ENCODE data around the gene CRABP1.

The CRABP1 gene

DNA sequence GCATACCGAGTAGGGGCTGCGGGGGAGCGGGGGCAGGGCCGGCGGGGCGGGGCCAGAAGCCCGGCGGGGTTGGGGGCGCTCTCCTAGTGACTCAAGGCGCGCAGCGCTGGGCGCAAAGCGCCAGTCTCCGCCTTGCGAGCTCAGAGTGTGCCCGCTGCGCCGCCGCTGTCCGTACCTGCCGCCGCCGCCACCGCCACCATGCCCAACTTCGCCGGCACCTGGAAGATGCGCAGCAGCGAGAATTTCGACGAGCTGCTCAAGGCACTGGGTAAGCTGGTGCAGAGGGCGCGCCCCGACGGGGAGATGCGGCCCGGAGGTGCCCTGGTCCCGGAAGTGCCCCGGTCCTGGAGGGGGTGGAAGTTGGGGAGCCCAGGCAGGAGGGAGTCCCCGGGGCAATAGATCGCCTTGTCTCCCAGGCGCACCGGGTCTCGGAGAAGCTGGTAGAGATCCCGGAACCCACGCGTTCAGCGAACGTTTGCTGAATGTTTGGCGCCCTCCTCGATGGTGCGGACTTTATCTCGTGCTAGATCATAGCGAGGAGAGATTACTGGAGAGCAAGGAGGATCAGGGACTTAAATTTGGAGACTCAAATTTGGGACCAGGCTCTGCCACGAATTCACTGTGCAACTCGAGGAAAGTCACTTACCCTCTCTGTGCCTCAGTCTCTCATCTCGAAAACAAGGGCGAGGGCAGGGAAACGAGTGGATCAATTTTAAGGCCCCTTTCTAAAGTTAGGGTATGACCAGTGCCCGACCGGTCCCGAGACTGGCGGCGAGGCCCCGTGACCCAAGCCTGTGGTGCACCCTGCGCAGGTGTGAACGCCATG is at the start of gene CRABP1:
CRABP1 (plus strand) TSS at position 123 of the 826 bp plus-strand sequence; CDS start at position 199, 76 bp downstream.
- DNase-seq (ENCODE audit: low spot score): peak; percentile 71

DNA sequence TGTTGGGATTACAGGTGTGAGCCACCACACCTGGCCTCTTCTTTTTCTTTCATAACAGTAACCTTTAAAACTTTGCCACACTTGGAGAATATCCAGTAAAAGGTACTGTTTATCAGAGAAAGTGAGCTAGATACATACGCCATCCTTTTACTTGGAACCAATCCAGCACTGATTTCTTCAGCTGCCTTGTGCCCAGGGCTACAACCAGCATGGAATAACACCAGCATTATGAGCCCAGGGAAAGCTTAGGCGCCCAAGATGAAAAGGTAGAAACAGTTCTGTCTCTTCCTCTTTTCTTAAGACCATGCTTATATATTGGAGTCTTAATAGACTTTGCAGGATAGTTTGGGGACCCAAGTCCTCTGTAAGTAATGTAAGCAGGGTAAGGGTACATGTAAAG is 49.1 kb upstream of the CRABP1 start:
- DNase-seq (ENCODE audit: low spot score): no peak

- no peak for DNase-seq (ENCODE audit: low spot score)
These were observed 48.5 kb upstream of the CRABP1 start for GRCh38 chr15:78291698-78292097.

DNA sequence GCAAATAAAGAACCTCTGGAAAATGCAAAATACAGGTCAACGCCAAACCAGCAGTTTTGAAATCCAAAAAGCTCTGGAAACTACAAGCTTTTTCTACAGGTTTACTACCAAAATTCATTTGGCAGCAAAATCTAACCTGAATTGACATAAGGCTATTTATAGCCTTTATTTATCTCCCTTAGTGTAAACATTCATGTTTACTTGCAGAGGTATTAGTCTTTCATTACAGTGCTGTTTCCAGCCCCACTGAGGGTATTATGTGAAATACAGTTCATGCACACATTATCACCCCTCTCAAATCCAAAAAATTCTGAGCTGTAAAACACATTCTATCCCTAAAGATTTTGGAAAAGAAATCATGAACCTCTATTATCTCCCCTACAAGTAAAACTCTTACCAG is 47.9 kb upstream of the CRABP1 start:
- DNase-seq (ENCODE audit: low spot score): no peak

DNA sequence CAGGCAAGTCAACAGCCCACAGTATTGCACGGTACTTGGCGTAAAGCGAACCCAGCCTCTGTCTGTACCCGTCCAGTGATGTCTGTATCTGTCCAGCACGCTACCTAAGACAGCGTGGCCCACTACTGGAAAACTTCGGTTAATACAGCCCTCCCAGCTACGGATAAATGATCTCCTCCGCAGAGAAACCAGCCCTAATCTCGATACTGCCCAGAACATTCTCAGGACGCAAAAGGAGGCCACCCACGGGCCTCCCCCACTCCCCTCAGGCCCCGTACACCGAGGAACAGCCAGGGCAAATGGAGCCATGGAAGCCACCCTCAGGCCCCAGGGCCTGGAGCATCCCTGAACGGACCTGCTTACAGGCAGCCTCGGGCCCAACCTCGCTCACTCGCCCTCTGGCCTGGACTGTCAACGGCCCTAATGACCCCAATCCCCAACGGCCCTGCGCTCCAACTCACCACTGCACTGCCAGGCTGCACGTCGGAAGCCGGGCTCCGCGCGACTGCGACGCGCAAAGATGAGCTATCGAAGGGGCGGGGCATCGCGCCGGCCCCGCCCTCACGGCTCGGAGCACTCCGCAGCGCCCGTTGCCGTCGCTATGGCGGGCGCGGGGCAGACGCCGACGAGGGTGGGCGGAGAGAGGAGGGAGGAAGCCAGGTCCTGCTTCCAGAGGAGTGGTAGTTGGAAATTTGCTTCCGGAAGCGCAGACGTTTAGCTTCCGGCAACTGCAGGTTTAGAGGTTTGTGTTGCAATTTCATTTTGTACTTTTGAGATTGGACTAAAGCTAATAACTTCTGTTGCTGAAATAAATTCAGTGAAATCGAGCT is 40.8 kb upstream of the CRABP1 start, which contains the start of gene SKIC8:
SKIC8 (minus strand) TSS at position 509 of the 830 bp plus-strand sequence. CDS start 3,923 bp downstream, outside the sequence.
- DNase-seq (ENCODE audit: low spot score): peak; percentile 94

- no peak for DNase-seq (ENCODE audit: low spot score)
These were observed 38.8 kb upstream of the CRABP1 start for GRCh38 chr15:78301326-78301725.

GRCh38 chr15:78301828-78302227 is 38.3 kb upstream of the CRABP1 start:
- DNase-seq (ENCODE audit: low spot score): no peak

GRCh38 chr15:78302579-78303312 is 37.4 kb upstream of the CRABP1 start:
- no peak for DNase-seq (ENCODE audit: low spot score)

- DNase-seq (ENCODE audit: low spot score): no peak
These were observed 35.7 kb upstream of the CRABP1 start for GRCh38 chr15:78304216-78305066.

- DNase-seq (ENCODE audit: low spot score): no peak
These were observed 33.9 kb upstream of the CRABP1 start for GRCh38 chr15:78306176-78306774.

- no peak for DNase-seq (ENCODE audit: low spot score)
These were observed 32.2 kb upstream of the CRABP1 start for GRCh38 chr15:78307976-78308375.

DNA sequence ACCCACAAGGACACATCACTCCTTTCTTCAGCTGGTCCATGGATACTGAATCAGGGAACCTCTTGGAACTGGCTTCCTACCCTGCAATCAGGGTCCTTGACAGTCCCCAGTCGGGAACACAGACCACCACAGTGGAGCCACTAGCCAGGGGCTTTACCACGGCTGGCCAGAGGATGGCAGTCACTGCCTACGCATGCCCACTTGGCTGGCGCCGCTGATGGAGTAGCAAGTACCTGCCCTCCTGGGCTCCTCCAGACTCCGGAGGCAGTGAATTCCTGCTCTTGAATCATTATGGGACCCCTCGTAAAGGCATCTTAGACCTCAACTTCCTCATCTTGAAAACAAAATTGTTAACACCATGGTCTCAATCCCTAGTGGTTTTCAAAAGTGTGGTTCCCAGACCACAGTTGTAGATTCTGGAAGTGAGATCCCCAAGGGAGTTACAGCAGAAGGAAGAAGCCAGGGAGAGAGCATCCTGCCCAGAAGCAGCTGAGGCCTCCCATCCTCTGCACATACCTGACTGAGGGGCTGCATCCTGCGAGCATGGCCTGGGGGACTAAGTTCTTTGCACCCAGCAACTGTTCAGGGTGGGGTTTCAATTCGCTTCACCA is 31.6 kb upstream of the CRABP1 start:
- DNase-seq (ENCODE audit: low spot score): peak; percentile 93

DNA sequence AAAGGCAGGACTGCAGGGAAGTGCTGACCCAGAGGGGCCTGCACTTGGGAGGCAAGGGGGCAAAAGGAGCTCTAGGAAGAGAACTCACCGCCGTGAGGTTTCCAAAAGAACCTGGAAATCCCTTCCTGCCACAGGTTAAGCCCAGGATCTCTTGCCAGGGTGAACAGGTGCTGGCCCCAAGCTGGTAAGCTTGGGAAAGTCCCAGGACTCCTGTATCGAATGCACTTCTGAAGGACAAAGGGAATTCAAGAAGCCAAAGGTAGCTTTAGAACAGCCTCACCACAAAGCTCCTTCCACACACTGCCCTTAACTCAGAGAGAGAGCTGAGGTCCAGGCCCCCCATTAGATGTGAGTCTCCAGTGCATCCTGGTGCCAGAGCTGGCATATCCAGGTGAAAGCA is 28.9 kb upstream of the CRABP1 start:
- no peak for DNase-seq (ENCODE audit: low spot score)

DNA sequence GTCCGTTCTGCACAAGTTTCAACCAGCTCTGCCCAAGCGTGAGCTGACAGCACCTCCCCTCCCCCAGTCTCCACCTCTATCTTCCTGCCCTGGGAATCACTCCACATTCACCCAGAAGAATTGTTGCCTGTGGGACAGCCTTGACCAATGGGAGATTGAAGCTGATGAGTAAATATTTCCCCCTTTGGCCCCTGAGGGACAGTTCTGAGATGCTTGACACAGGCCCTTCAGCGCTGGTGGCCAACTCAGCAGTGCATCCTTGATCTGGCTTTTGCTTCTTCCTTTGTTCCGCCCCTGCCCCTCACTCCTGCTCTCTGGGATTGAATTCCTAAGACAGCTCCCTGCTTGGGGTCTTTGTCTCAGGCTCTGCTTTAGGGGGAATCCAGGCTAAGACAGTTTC is 27.6 kb upstream of the CRABP1 start:
- DNase-seq (ENCODE audit: low spot score): peak; percentile 67

DNA sequence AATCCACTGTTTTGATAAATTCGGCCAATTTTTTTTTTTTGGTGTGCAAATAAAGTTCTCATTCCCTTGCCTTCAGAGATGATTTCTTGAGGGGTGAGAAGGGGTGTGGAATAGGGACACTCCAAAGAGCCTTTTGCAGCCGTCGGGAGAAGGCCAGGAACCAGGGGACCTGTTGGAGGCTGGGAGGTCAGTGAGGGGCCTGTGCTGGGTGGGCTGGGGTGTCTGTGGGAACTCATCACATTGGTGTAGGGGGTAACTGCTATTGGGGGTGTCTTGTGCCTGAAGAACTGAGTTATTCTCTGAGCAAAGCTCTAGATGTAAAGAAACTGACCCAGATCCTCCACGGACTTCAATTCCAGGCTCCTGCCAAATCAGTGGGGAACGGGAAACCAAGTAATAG is 27.2 kb upstream of the CRABP1 start:
- no peak for DNase-seq (ENCODE audit: low spot score)

- no peak for DNase-seq (ENCODE audit: low spot score)
These were observed 26.8 kb upstream of the CRABP1 start for GRCh38 chr15:78313383-78313782.

DNA sequence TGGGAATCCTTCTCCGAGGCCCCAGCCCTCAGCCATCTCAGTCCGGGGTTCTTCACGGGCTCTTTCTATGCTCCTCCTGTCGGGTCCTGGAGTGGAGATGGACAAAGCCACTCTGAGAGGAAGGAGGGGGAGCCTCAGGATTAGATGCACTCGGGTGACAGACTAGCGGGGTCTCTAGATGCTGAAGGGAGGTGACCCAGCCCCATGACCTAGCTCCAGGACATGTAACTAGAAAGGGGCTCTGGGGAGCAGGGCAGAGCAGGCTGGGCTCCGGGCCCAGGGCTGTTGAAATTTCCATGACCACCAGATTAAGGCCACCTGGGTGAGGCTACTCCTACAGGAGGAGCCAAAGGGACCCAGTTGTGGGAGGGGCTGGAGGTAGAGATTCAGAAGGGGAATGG is 26.0 kb upstream of the CRABP1 start:
- DNase-seq (ENCODE audit: low spot score): no peak

DNA sequence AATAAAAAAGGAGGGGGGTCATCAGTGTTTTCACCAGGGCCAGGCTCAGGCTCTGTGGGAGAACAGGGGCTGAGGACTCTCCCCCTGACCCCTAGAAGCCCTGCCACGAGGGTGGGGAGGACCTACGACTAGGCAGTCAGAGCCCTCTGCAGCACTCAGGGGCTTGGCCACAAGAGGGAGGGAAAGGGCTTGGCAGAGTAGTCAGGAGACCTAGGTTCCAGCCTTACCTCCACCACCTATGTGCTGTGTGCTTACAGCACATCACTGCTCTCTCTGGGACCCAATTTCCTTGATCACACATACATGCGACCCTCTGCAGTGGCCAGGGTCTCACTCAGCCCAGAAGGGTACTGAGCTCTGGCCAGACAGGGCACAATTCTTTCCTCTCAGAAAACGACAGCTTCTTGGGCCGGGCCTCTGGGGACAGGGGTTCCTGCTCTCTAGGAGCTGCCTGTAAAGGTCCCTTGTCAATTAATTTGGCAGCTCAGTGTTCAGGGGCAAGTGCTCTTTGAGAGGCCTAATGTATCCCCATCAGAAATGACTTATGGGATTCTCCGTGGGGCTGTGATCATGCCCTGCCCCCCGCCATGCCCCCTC is 24.4 kb upstream of the CRABP1 start:
- peak; percentile 71 for DNase-seq (ENCODE audit: low spot score)

DNA sequence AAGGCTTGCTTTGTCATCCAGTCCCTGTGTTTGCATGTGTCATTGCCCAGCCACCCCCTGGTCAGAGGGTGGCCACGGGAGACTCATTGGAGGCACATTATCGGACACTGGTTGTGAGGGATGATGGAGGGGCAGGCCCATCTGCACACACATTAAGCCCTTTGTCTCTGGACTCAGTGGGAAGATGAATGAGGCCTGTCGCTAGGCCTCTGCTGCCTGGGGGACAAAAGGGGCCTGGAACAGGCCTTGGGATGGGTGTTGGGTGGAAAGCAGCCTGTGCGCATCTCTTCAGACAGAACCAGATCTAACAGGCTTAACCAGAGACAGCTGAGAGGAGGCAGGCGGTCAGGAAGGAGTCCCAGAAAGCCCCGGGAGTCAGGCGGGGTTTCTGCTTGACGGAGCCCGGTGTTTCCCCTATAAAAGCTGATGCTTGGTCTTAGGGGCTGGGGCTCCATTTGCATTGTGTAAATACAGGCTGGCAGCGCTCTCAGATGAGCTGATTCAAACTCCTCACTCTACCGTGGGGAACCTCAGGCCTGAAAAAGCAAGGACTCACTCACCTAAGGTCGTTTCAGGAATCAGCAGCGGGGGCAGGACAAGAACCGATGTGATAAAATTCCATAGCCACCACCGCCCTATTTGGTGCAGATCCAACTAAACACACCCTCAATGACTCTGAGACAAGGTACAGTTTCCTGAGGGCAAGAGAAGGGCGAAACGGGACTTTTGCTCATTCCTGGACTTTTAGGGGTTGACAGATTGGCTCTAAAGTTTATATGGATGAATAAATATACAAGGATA is 23.7 kb upstream of the CRABP1 start:
- peak; percentile 73 for DNase-seq (ENCODE audit: low spot score)

Measured in ecto neural progenitor cell (in vitro differentiated cells).